IPS DF 4.7 (cell line): ENCODE measurements around the gene ARHGAP11B.
A peak's percentile ranks its signal among the peaks of the same experiment; 100 is the strongest.
"Not testable (repeated sequence)": the region's sequence is repeated elsewhere in the genome, so short reads cannot be mapped to it uniquely, and the experiment has no call there.

Source experiments
- DNase-seq: peaks from one replicate; pipeline ENCODE4 v3.0.0-alpha.2; 2013; ENCODE audit warnings: low spot score; ENCODE audit errors: extremely low read depth

The ARHGAP11B gene

GRCh38 chr15:30625436-30626193, at the start of gene ARHGAP11B:
ARHGAP11B (plus strand) TSS chr15:30626128.
- peak; percentile 87 for DNase-seq

- DNase-seq: not testable (repeated sequence)
These were observed 46.4 kb upstream of the ARHGAP11B start for GRCh38 chr15:30579394-30579970.

- DNase-seq: not testable (repeated sequence)
These were observed 45.2 kb upstream of the ARHGAP11B start for GRCh38 chr15:30580716-30581115.

GRCh38 chr15:30598953-30599352, 27.0 kb upstream of the ARHGAP11B start:
- not testable (repeated sequence) for DNase-seq

- DNase-seq: not testable (repeated sequence)
These were observed 22.1 kb upstream of the ARHGAP11B start, which contains the start of gene GOLGA8H for GRCh38 chr15:30603796-30604195. GOLGA8H (plus strand) TSS chr15:30604028; CDS start chr15:30604126, 98 bp downstream.

- DNase-seq: not testable (repeated sequence)
These were observed 13.7 kb upstream of the ARHGAP11B start for GRCh38 chr15:30612271-30612670.

GRCh38 chr15:30621342-30621741, 4.6 kb upstream of the ARHGAP11B start:
- not testable (repeated sequence) for DNase-seq

GRCh38 chr15:30626194-30626565, 252 bp downstream of the ARHGAP11B start:
- DNase-seq: not testable (repeated sequence)

GRCh38 chr15:30626632-30627031, 704 bp downstream of the ARHGAP11B start:
- not testable (repeated sequence) for DNase-seq

- no peak for DNase-seq
These were observed 24.3 kb downstream of the ARHGAP11B start for GRCh38 chr15:30650012-30650929.

- DNase-seq: not testable (repeated sequence)
These were observed 35.2 kb downstream of the ARHGAP11B start for GRCh38 chr15:30661154-30661553.

- not testable (repeated sequence) for DNase-seq
These were observed 43.7 kb downstream of the ARHGAP11B start for GRCh38 chr15:30669621-30670020.

- DNase-seq: no peak
These were observed 44.1 kb downstream of the ARHGAP11B start for GRCh38 chr15:30670056-30670455.

GRCh38 chr15:30671309-30671708, 45.4 kb downstream of the ARHGAP11B start:
- no peak for DNase-seq

GRCh38 chr15:30675126-30675525, 49.2 kb downstream of the ARHGAP11B start:
- no peak for DNase-seq

GRCh38 chr15:30675891-30676290, 50.0 kb downstream of the ARHGAP11B start:
- DNase-seq: not testable (repeated sequence)

- not testable (repeated sequence) for DNase-seq
These were observed 55.1 kb downstream of the ARHGAP11B start for GRCh38 chr15:30680997-30681396.

GRCh38 chr15:30685709-30686285, 59.9 kb downstream of the ARHGAP11B start:
- not testable (repeated sequence) for DNase-seq

- DNase-seq: not testable (repeated sequence)
These were observed 60.7 kb downstream of the ARHGAP11B start for GRCh38 chr15:30686651-30687050.
